K562 (cell line): ENCODE data around the gene RWDD3. TPM values are rescaled to one million over a fixed set of nuclear protein-coding genes. Genes with fewer than 3 reads are reported as not detected.

Source experiments
- ATAC-seq: fragments of 200-7000 bp; cut with Tn5 transposase; 3 replicates; pipeline ENCODE4 v1.9.1; 2020; ENCODE audit warnings: moderate library complexity
- BruUV-seq: library from RNA; stranded (reverse); fragments of 400-500 nt; replicated peaks from 2 replicates; lab custom pipeline; 2021; lab: Mats Ljungman, UMichigan
- CTCF ChIA-PET: fragments of 300-600 bp; formaldehyde crosslinking; extraction: SDS; loops from one replicate; lab custom pipeline; 2021; ENCODE audit warnings: low intra/inter-chr PET ratio; lab: Yijun Ruan, JAX
- POLR2A ChIA-PET: fragments of 300-600, 350-650 bp; sonication (Branson Sonifier 250); formaldehyde crosslinking; extraction: SDS; loops from one replicate; lab custom pipeline; 2021; ENCODE audit warnings: antibody characterized with exemption, inconsistent platforms; lab: Yijun Ruan, JAX
- DNase-seq, 4 experiments: peaks; one replicate each; pipeline versions ENCODE4 v3.0.0 to v3.0.0-alpha.2; 2011 to 2018; ENCODE audit warnings: low spot score in 3 of 4, mixed read lengths in 3 of 4; ENCODE audit errors: extremely low read depth in 1 of 4
- FAIRE-seq: peaks from 2 replicates; lab custom pipeline; 2011; peaks lifted over from hg19 to GRCh38; lab: Jason Lieb, UNC
- H2AFZ ChIP-seq: 2 replicates; pipeline ENCODE4 v1.6.0; 2011; ENCODE audit warnings: low read depth, low read length, control low read depth, inconsistent platforms
- H3K27ac ChIP-seq: fragments of 200-600 bp; 3 replicates; pipeline ENCODE4 v1.8.0; 2011; ENCODE audit warnings: low read depth, mild to moderate bottlenecking, control low read depth, inconsistent platforms, low read length, moderate library complexity, mixed read lengths; ENCODE audit errors: extremely low read depth
- H3K27me3 ChIP-seq, 2 experiments: fragments of 300-600 bp in 1 of 2; 2 replicates in 1 of 2; 3 replicates in 1 of 2; pipeline versions ENCODE4 v1.6.0 to v1.8.0; 2011; ENCODE audit warnings: inconsistent platforms in 2 of 2, low read length in 2 of 2, mild to moderate bottlenecking in 1 of 2, mixed read lengths in 1 of 2, moderate library complexity in 1 of 2; ENCODE audit not compliant: control insufficient read depth in 2 of 2, insufficient read depth in 2 of 2
- H3K36me3 ChIP-seq: fragments of 300-600 bp; 3 replicates; pipeline ENCODE4 v1.8.0; 2011; ENCODE audit warnings: mild to moderate bottlenecking, low read length, inconsistent platforms; ENCODE audit not compliant: control insufficient read depth, insufficient read depth
- H3K4me1 ChIP-seq, 2 experiments: fragments of 200-600 bp in 1 of 2; replicated peaks in 1 of 2; 2 replicates in 1 of 2; 3 replicates in 1 of 2; pipeline versions ENCODE4 v1.5.1 to v1.8.0; 2011; ENCODE audit warnings: inconsistent platforms in 2 of 2, low read length in 2 of 2, mild to moderate bottlenecking in 1 of 2, mixed read lengths in 1 of 2, moderate library complexity in 1 of 2; ENCODE audit not compliant: control insufficient read depth in 2 of 2, insufficient read depth in 2 of 2
- H3K4me2 ChIP-seq: 2 replicates; pipeline ENCODE4 v1.6.1; 2011; ENCODE audit warnings: low read length, control low read depth, inconsistent platforms, mixed read lengths; ENCODE audit not compliant: insufficient read depth
- H3K4me3 ChIP-seq: fragments of 200-600 bp; sonication (generic), shearing (Covaris generic); 2 replicates; pipeline ENCODE4 v1.5.1; 2016; ENCODE audit warnings: control low read depth, inconsistent platforms
- H3K79me2 ChIP-seq: fragments of 200-600 bp; 3 replicates; pipeline ENCODE4 v1.8.0; 2011; ENCODE audit warnings: low read length, inconsistent platforms; ENCODE audit not compliant: control insufficient read depth, insufficient read depth
- H3K9ac ChIP-seq, 2 experiments: 2 replicates each; pipeline versions ENCODE4 v1.6.0 to v1.6.1; 2011; ENCODE audit warnings: low read depth in 2 of 2, low read length in 2 of 2, control low read depth in 1 of 2, inconsistent platforms in 1 of 2, mild to moderate bottlenecking in 1 of 2, mixed read lengths in 1 of 2; ENCODE audit not compliant: insufficient read depth in 1 of 2
- H3K9me1 ChIP-seq: one replicate; pipeline ENCODE4 v1.6.0; 2011; ENCODE audit warnings: inconsistent platforms, mild to moderate bottlenecking, low read length, moderate library complexity; ENCODE audit not compliant: control insufficient read depth, insufficient read depth
- H3K9me3 ChIP-seq: replicated peaks from 2 replicates; pipeline ENCODE4 v1.5.1; 2011; ENCODE audit warnings: low read depth, low read length, inconsistent platforms; ENCODE audit not compliant: control insufficient read depth, insufficient read depth
- H4K20me1 ChIP-seq: replicated peaks from 2 replicates; pipeline ENCODE4 v1.6.1; 2011; ENCODE audit warnings: low read length, inconsistent platforms, mixed read lengths; ENCODE audit not compliant: control insufficient read depth, insufficient read depth
- BRF1 ChIP-seq: IDR thresholded peaks from 3 replicates; pipeline ENCODE4 v1.6.1; 2011; ENCODE audit warnings: borderline replicate concordance, mild to moderate bottlenecking; ENCODE audit not compliant: insufficient read length; ENCODE audit errors: extremely low read depth
- BRF2 ChIP-seq: IDR thresholded peaks from 3 replicates; pipeline ENCODE4 v1.6.1; 2011; ENCODE audit warnings: borderline replicate concordance, mild to moderate bottlenecking; ENCODE audit not compliant: insufficient read length, insufficient read depth
- ELF4 ChIP-seq: fragments of 450-650 bp; formaldehyde crosslinking; IDR thresholded peaks from 2 replicates; pipeline ENCODE4 v1.4.0; 2022; ENCODE audit warnings: missing genetic modification characterization
- LARP7 ChIP-seq: fragments of 450-650 bp; IDR thresholded peaks from 2 replicates; pipeline ENCODE4 v1.6.1; 2016
- MTA3 ChIP-seq: fragments of 450-650 bp; formaldehyde crosslinking; IDR thresholded peaks from 2 replicates; pipeline ENCODE4 v1.6.1; 2017; ENCODE audit warnings: mild to moderate bottlenecking, borderline replicate concordance
- RBBP5 ChIP-seq: fragments of 200-600 bp; sonication (generic); IDR thresholded peaks from 2 replicates; pipeline ENCODE4 v1.6.1; 2012; ENCODE audit warnings: borderline replicate concordance, mild to moderate bottlenecking, low read length, control low read depth, inconsistent platforms; ENCODE audit not compliant: insufficient read depth, poor library complexity, severe bottlenecking
- ZNF316 ChIP-seq: fragments of 450-650 bp; IDR thresholded peaks from 2 replicates; pipeline ENCODE4 v1.6.1; 2016
- WGBS: fragments of 100-300 bp; shearing (Covaris generic); methylation state at CpG from one replicate; pipeline ENCODE4 v1.1.6; 2016; ENCODE audit warnings: low coverage, mixed read lengths; ENCODE audit not compliant: insufficient coverage; ENCODE audit errors: missing lambda C conversion rate; 5-methylcytosine and 5-hydroxymethylcytosine counted together
- in situ Hi-C: fragments of 300-500 bp; cut with MboI; formaldehyde crosslinking; loops from 4 replicates; pipeline ENCODE4 v1.15.0; 2018; ENCODE audit warnings: inconsistent platforms, mixed read lengths
- intact Hi-C: fragments of 100-400 bp; cut with micrococcal nuclease; formaldehyde crosslinking; loops from 2 replicates; pipeline ENCODE4 v1.14.2; 2022
- polyA plus RNA-seq, 8 experiments: library from polyadenylated mRNA; depleted of rRNA in 4 of 8; stranded (reverse) in 5 of 8; unstranded in 3 of 8; fragments of >200 nt; fragmentation: Nextera tagmentation in 2 of 8; fragmentation: Illumina TruSeq in 1 of 8; extraction: Ambion mirVana in 2 of 8; extraction: Trizol in 1 of 8; gene quantifications; 2 replicates each; pipeline versions ENCODE4 v1.2.1 to v1.2.3, GENCODE V29; 2011 to 2014; ENCODE audit warnings: inconsistent platforms in 1 of 8, missing spikeins in 1 of 8
- total RNA-seq, 7 experiments: library from RNA; depleted of rRNA in 6 of 7; stranded (reverse); fragments of >200 nt in 6 of 7; fragmentation: Illumina TruSeq in 2 of 7; extraction: Trizol in 2 of 7; gene quantifications; 2 replicates each; pipeline versions ENCODE4 v1.2.1 to v1.2.3, GENCODE V29; 2011 to 2021; ENCODE audit warnings: low replicate concordance in 1 of 7
- TF ChIP-seq, protein P1 (sequence below): sonication (generic); formaldehyde crosslinking; IDR thresholded peaks from 2 replicates; pipeline ENCODE4 v1.8.1; 2023; ENCODE audit warnings: mild to moderate bottlenecking, missing genetic modification reagents
- TF ChIP-seq, protein P2 (sequence below): sonication (generic); formaldehyde crosslinking; IDR thresholded peaks from 2 replicates; pipeline ENCODE4 v1.8.0; 2022; ENCODE audit warnings: mild to moderate bottlenecking, missing genetic modification reagents

Gene RWDD3
- total and polyA plus RNA-seq, 9 of the 15 experiments (the other 6 are each of a cell fraction or from before 2014, with no cell fraction given), result 21.6 to 65.0 (median 34.9) TPM

DNA sequence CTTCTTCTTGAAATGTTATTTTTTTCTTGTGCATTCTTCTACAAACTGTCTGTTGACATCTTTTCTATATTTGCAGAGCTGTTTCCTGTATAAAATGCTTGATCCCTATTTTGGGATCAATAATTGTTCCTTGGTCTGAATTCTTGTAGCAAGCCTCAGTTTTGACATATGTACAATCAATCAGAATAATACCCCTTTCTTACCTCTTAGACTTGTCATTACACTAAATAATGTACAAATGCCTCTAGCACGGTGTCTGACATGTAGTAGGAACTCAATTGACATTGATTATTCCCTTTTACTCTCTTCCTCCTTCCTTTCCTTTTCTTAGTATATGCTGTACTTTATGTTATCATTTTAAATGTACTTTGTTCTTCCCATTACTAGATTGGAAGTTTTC lies 25.2 kb downstream of the RWDD3 start:
- intact Hi-C loops, result no loop called here
- H3K9ac ChIP-seq, result no peak overlapping the region
- TF ChIP-seq ELF4 (CRISPR knock-in tag) (no peak), ZNF316 (no peak), MTA3 (no peak), RBBP5 (no peak), BRF2 (no peak), BRF1 (no peak), LARP7 (no peak)
- TF ChIP-seq, protein P1, sequence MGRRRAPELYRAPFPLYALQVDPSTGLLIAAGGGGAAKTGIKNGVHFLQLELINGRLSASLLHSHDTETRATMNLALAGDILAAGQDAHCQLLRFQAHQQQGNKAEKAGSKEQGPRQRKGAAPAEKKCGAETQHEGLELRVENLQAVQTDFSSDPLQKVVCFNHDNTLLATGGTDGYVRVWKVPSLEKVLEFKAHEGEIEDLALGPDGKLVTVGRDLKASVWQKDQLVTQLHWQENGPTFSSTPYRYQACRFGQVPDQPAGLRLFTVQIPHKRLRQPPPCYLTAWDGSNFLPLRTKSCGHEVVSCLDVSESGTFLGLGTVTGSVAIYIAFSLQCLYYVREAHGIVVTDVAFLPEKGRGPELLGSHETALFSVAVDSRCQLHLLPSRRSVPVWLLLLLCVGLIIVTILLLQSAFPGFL (CRISPR knock-in tag), result no peak
- TF ChIP-seq, protein P2, sequence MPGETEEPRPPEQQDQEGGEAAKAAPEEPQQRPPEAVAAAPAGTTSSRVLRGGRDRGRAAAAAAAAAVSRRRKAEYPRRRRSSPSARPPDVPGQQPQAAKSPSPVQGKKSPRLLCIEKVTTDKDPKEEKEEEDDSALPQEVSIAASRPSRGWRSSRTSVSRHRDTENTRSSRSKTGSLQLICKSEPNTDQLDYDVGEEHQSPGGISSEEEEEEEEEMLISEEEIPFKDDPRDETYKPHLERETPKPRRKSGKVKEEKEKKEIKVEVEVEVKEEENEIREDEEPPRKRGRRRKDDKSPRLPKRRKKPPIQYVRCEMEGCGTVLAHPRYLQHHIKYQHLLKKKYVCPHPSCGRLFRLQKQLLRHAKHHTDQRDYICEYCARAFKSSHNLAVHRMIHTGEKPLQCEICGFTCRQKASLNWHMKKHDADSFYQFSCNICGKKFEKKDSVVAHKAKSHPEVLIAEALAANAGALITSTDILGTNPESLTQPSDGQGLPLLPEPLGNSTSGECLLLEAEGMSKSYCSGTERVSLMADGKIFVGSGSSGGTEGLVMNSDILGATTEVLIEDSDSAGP (CRISPR knock-in tag), result no peak
- TF ChIP-seq, all 486 proteins: peak for 0
- Histone ChIP-seq H3K36me3 (no peaks in the 10 kb centered on the region), H3K9me1 (no peaks in the 10 kb centered on the region), H3K27ac (no peak overlapping the region), H3K27me3 (no peaks in the 10 kb centered on the region), H4K20me1 (no peaks in the 10 kb centered on the region), H3K4me3 (no peak overlapping the region), H3K4me2 (no peak overlapping the region), H2AFZ (no peak overlapping the region; the same call in 1 of the 2 replicates), H3K4me1 (peaks cover 0 to 14% of the 10 kb centered on the region in 2 experiments; a peak in 2 of 5 replicates), H3K79me2 (no peaks in the 10 kb centered on the region), H3K9me3 (no peaks in the 10 kb centered on the region)
- WGBS, result 10% methylated on average over 1 of the region's 1 CpG
- DNase-seq (no peak), ATAC-seq (no peak), FAIRE-seq (no peak)
- BruUV-seq, result no TSS peak
- POLR2A ChIA-PET, result no interaction called here
- in situ Hi-C loops, result no loop called here
- CTCF ChIA-PET, result no interaction called here
